Measurements from ENCODE around the gene RPL9.

RPL9 gene

GRCh38 chr4:39480251-39480650 lies 21.5 kb upstream of the RPL9 start:
- H3K4me3 ChIP-seq (ENCODE audit: low read depth, low read length), result no peak overlapping the region
- TF ChIP-seq CTCF (conservative IDR thresholded peaks at IDR 0.05; ENCODE audit: low read depth, low read length), result no peak
- DNase-seq (ENCODE audit: low read depth), result no peak

- DNase-seq (ENCODE audit: low read depth), result no peak
- no peak for TF ChIP-seq CTCF (conservative IDR thresholded peaks at IDR 0.05; ENCODE audit: low read depth, low read length)
These were observed 17.6 kb upstream of the RPL9 start for GRCh38 chr4:39476187-39476895.

GRCh38 chr4:39472396-39472795 lies 13.7 kb upstream of the RPL9 start:
- DNase-seq (ENCODE audit: low read depth), result peak; percentile 45
- no peak overlapping the region for H3K4me3 ChIP-seq (ENCODE audit: low read depth, low read length)
- no peak for TF ChIP-seq CTCF (conservative IDR thresholded peaks at IDR 0.05; ENCODE audit: low read depth, low read length)

More at GRCh38 chr4:39476187-39476895, 17.6 kb upstream of the RPL9 start:
- no peak overlapping the region for H3K4me3 ChIP-seq (ENCODE audit: low read depth, low read length)

GRCh38 chr4:39470402-39470801 lies 11.7 kb upstream of the RPL9 start:
- TF ChIP-seq CTCF (conservative IDR thresholded peaks at IDR 0.05; ENCODE audit: low read depth, low read length), result no peak

GRCh38 chr4:39469429-39470077 lies 10.8 kb upstream of the RPL9 start:
- TF ChIP-seq CTCF (conservative IDR thresholded peaks at IDR 0.05; ENCODE audit: low read depth, low read length), result peak; percentile 80
- H3K4me3 ChIP-seq (ENCODE audit: low read depth, low read length), result no peak overlapping the region
- peak; percentile 90 for DNase-seq (ENCODE audit: low read depth)

More at GRCh38 chr4:39470402-39470801, 11.7 kb upstream of the RPL9 start:
- no peak overlapping the region for H3K4me3 ChIP-seq (ENCODE audit: low read depth, low read length)
- DNase-seq (ENCODE audit: low read depth), result no peak

- no peak for DNase-seq (ENCODE audit: low read depth)
- TF ChIP-seq CTCF (conservative IDR thresholded peaks at IDR 0.05; ENCODE audit: low read depth, low read length), result no peak
- no peak overlapping the region for H3K4me3 ChIP-seq (ENCODE audit: low read depth, low read length)
These were observed 8.7 kb upstream of the RPL9 start for GRCh38 chr4:39467464-39467863.

GRCh38 chr4:39466747-39467146 lies 8.0 kb upstream of the RPL9 start:
- TF ChIP-seq CTCF (conservative IDR thresholded peaks at IDR 0.05; ENCODE audit: low read depth, low read length), result no peak
- H3K4me3 ChIP-seq (ENCODE audit: low read depth, low read length), result no peak overlapping the region
- no peak for DNase-seq (ENCODE audit: low read depth)
